GM12878 (cell line): ENCODE data around the gene TMEM88. TPM values are rescaled to one million over a fixed set of nuclear protein-coding genes. Genes with fewer than 3 reads are reported as not detected.

Source experiments
- ATAC-seq: fragments of 200-7000 bp; cut with Tn5 transposase; 3 replicates; pipeline ENCODE4 v1.9.1; 2020; ENCODE audit warnings: mild to moderate bottlenecking, moderate library complexity
- BruUV-seq: library from RNA; stranded (reverse); fragments of 400-500 nt; replicated peaks from 2 replicates; lab custom pipeline; 2021; lab: Mats Ljungman, UMichigan
- CTCF ChIA-PET: fragments of 300-600 bp; sonication (Branson Sonifier 250); formaldehyde crosslinking; extraction: SDS; loops from one replicate; lab custom pipeline; 2021; ENCODE audit warnings: inconsistent platforms; lab: Yijun Ruan, JAX
- POLR2A ChIA-PET: fragments of 350-600 bp; formaldehyde crosslinking; extraction: SDS; loops from one replicate; lab custom pipeline; 2021; ENCODE audit warnings: inconsistent platforms; lab: Charles Lee
- RAD21 ChIA-PET: fragments of 300-600 bp; sonication (Branson Sonifier 250); formaldehyde crosslinking; loops from one replicate; lab custom pipeline; 2023; ENCODE audit warnings: antibody characterized with exemption; ENCODE audit not compliant: unreplicated experiment; lab: Charles Lee
- SMC1A ChIA-PET: fragments of 300-600 bp; sonication (Branson Sonifier 250); formaldehyde crosslinking; loops from one replicate; lab custom pipeline; 2023; ENCODE audit not compliant: unreplicated experiment, uncharacterized antibody; lab: Charles Lee
- DNase-seq: peaks from one replicate; pipeline ENCODE4 v3.0.0-alpha.2; 2011; ENCODE audit warnings: low read depth, low spot score
- FAIRE-seq: peaks from 3 replicates; lab custom pipeline; 2011; peaks lifted over from hg19 to GRCh38; lab: Jason Lieb, UNC
- H2AFZ ChIP-seq: 2 replicates; pipeline ENCODE4 v1.6.0; 2011; ENCODE audit warnings: low read depth, low read length, control low read depth; ENCODE audit not compliant: control insufficient read depth
- H3K27ac ChIP-seq: 2 replicates; pipeline ENCODE4 v1.5.1; 2011; ENCODE audit warnings: control low read depth; ENCODE audit not compliant: control insufficient read depth, insufficient read depth
- H3K27me3 ChIP-seq, 2 experiments: replicated peaks in 1 of 2; 2 replicates each; pipeline versions ENCODE4 v1.6.0 to v1.6.1; 2011; ENCODE audit warnings: low read length in 1 of 2; ENCODE audit not compliant: control insufficient read depth in 2 of 2, insufficient read depth in 2 of 2
- H3K36me3 ChIP-seq, 2 experiments: 2 replicates each; pipeline ENCODE4 v1.5.1; 2011; ENCODE audit warnings: low read length in 1 of 2; ENCODE audit not compliant: control insufficient read depth in 2 of 2, insufficient read depth in 2 of 2
- H3K4me1 ChIP-seq: 2 replicates; pipeline ENCODE4 v1.6.1; 2011; ENCODE audit warnings: mild to moderate bottlenecking, low read length, moderate library complexity, mixed read lengths; ENCODE audit not compliant: control insufficient read depth, insufficient read depth
- H3K4me2 ChIP-seq: 2 replicates; pipeline ENCODE4 v1.6.0; 2011; ENCODE audit warnings: control low read depth; ENCODE audit not compliant: control insufficient read depth, insufficient read depth
- H3K4me3 ChIP-seq: fragments of 200-600 bp; sonication (generic); 2 replicates; pipeline ENCODE4 v1.5.1; 2016
- H3K79me2 ChIP-seq: 2 replicates; pipeline ENCODE4 v1.6.0; 2011; ENCODE audit warnings: low read length; ENCODE audit not compliant: control insufficient read depth, insufficient read depth
- H3K9ac ChIP-seq: 2 replicates; pipeline ENCODE4 v1.8.0; 2011; ENCODE audit warnings: low read length, control low read depth, mixed read lengths; ENCODE audit not compliant: control insufficient read depth, insufficient read depth
- H3K9me3 ChIP-seq: replicated peaks from 3 replicates; pipeline ENCODE4 v1.5.1; 2011; ENCODE audit warnings: mild to moderate bottlenecking, low read length; ENCODE audit not compliant: control insufficient read depth, insufficient read depth
- H4K20me1 ChIP-seq: 2 replicates; pipeline ENCODE4 v1.6.0; 2011; ENCODE audit not compliant: control insufficient read depth, insufficient read depth
- ASH2L ChIP-seq: fragments of 300-600, 200-600 bp; sonication (generic); IDR thresholded peaks from 2 replicates; pipeline ENCODE4 v1.6.1; 2017; ENCODE audit warnings: low read depth, mild to moderate bottlenecking, borderline replicate concordance
- ATF2 ChIP-seq: IDR thresholded peaks from 2 replicates; pipeline ENCODE4 v1.6.1; 2012; ENCODE audit warnings: low read length, inconsistent platforms
- E4F1 ChIP-seq: fragments of 450-650 bp; IDR thresholded peaks from 2 replicates; pipeline ENCODE4 v1.6.1; 2018; ENCODE audit warnings: borderline replicate concordance, mild to moderate bottlenecking; ENCODE audit not compliant: partially characterized antibody
- EP300 ChIP-seq, 2 experiments: fragments of 150-350 bp in 1 of 2; IDR thresholded peaks; 2 replicates each; pipeline ENCODE4 v1.6.1; 2011 to 2012; ENCODE audit warnings: low read depth in 2 of 2, low read length in 2 of 2, borderline replicate concordance in 1 of 2, improper control_type of control experiment in 1 of 2, inconsistent platforms in 1 of 2; ENCODE audit not compliant: control insufficient read depth in 1 of 2
- JUND ChIP-seq: IDR thresholded peaks from 2 replicates; pipeline ENCODE4 v1.6.1; 2012; ENCODE audit warnings: low read depth, mild to moderate bottlenecking, low read length, improper control_type of control experiment, moderate library complexity
- NFXL1 ChIP-seq: fragments of 450-650 bp; IDR thresholded peaks from 2 replicates; pipeline ENCODE4 v1.6.1; 2017; ENCODE audit warnings: antibody characterized with exemption, mild to moderate bottlenecking, borderline replicate concordance
- NKRF ChIP-seq: fragments of 450-650 bp; conservative IDR thresholded peaks from 2 replicates; pipeline ENCODE4 v1.6.1; 2017; ENCODE audit warnings: mild to moderate bottlenecking, moderate library complexity
- POLR2AphosphoS2 ChIP-seq: IDR thresholded peaks from 2 replicates; pipeline ENCODE4 v1.6.1; 2011; ENCODE audit warnings: low read depth, mild to moderate bottlenecking, low read length, improper control_type of control experiment, moderate library complexity
- RB1 ChIP-seq: fragments of 450-650 bp; formaldehyde crosslinking; IDR thresholded peaks from 2 replicates; pipeline ENCODE4 v1.6.1; 2017; ENCODE audit warnings: mild to moderate bottlenecking, borderline replicate concordance
- SREBF1 ChIP-seq: IDR thresholded peaks from 2 replicates; pipeline ENCODE4 v1.6.1; 2012; ENCODE audit warnings: mild to moderate bottlenecking, low read length
- STAT1 ChIP-seq: fragments of 450-650 bp; conservative IDR thresholded peaks from 2 replicates; pipeline ENCODE4 v1.6.1; 2014; ENCODE audit warnings: antibody characterized with exemption, mild to moderate bottlenecking
- YY1 ChIP-seq: IDR thresholded peaks from 2 replicates; pipeline ENCODE4 v1.6.1; 2011; ENCODE audit warnings: low read depth, mild to moderate bottlenecking, low read length
- WGBS: methylation state at CpG from one replicate; pipeline ENCODE4 v1.1.6; 2016; ENCODE audit warnings: low lambda C conversion rate; ENCODE audit not compliant: insufficient replicate concordance, insufficient coverage; ENCODE audit errors: missing lambda C conversion rate; 5-methylcytosine and 5-hydroxymethylcytosine counted together
- in situ Hi-C: fragments of 300-500 bp; cut with MboI; formaldehyde crosslinking; loops from 9 replicates; pipeline ENCODE4 v1.14.3; 2018; ENCODE audit warnings: mixed read lengths
- intact Hi-C: fragments of 100-400 bp; cut with micrococcal nuclease; formaldehyde crosslinking; loops from one replicate; pipeline ENCODE4 v1.14.2; 2022; ENCODE audit not compliant: unreplicated experiment
- polyA plus RNA-seq, 11 experiments: library from polyadenylated mRNA; depleted of rRNA in 4 of 11; unstranded in 6 of 11; stranded (reverse) in 5 of 11; fragments of >200 nt; fragmentation: Nextera tagmentation in 4 of 11; fragmentation: Illumina TruSeq in 1 of 11; extraction: Ambion mirVana in 4 of 11; extraction: Trizol in 1 of 11; gene quantifications; 1 replicate in 1 of 11; 2 replicates in 10 of 11; pipeline versions ENCODE4 v1.2.1 to v1.2.3, GENCODE V29; 2011 to 2016; ENCODE audit warnings: inconsistent platforms in 2 of 11, missing spikeins in 2 of 11, low read depth in 1 of 11
- total RNA-seq, 4 experiments: library from RNA; depleted of rRNA in 3 of 4; stranded (reverse); fragments of >200 nt in 3 of 4; fragmentation: Illumina TruSeq in 1 of 4; extraction: Trizol in 1 of 4; gene quantifications; 2 replicates each; pipeline versions ENCODE4 v1.2.1 to v1.2.3, GENCODE V29; 2013 to 2021

The TMEM88 gene
- total and polyA plus RNA-seq, 10 of the 15 experiments (the other 5 are each of a cell fraction or from before 2014, with no cell fraction given) = 0.21 to 2.2 (median 0.62) TPM; not detected in 5

GRCh38 chr17:7822126-7822525 lies 32.7 kb upstream of the TMEM88 start:
- ATAC-seq (no peak), DNase-seq (no peak), FAIRE-seq (no peak)
- CTCF ChIA-PET = interaction anchor here (1.1 to 4.6 kb wide), 10 partner anchors 12 to 238 kb away, joined by 3 to 39 read pairs (median 5); partner anchors contain the start of gene KDM6B
- in situ Hi-C loops = loop anchor here (5.0 kb wide), 1 partner anchor 165 kb away; no protein-coding TSS in a partner anchor
- SMC1A ChIA-PET = interaction anchor here (0.6 to 2.3 kb wide), 8 partner anchors 11 to 180 kb away, joined by 3 to 8 read pairs (median 5); partner anchors contain the start of genes CYB5D1, KDM6B and NAA38
- RAD21 ChIA-PET = interaction anchor here (1.2 to 1.5 kb wide), 2 partner anchors 15 to 35 kb away, joined by 3 to 4 read pairs; partner anchors contain the start of genes CYB5D1 and NAA38
- intact Hi-C loops = loop anchor here (1.0 to 10.0 kb wide), 3 partner anchors 29 to 168 kb away; no protein-coding TSS in a partner anchor
- Histone ChIP-seq H3K4me1 (no peaks in the 10 kb centered on the region), H3K4me2 (no peak overlapping the region), H3K4me3 (no peak overlapping the region), H3K27me3 (peaks cover 0 to 2% of the 10 kb centered on the region in 2 experiments; a peak in 2 of 4 replicates), H4K20me1 (no peaks in the 10 kb centered on the region), H3K79me2 (no peaks in the 10 kb centered on the region), H3K36me3 (no peaks in the 10 kb centered on the region), H2AFZ (no peak overlapping the region), H3K27ac (no peak overlapping the region), H3K9me3 (no peaks in the 10 kb centered on the region), H3K9ac (no peak overlapping the region)
- 36% methylated on average over 14 of the region's 14 CpGs for WGBS
- no TSS peak for BruUV-seq
- POLR2A ChIA-PET = interaction anchor here (0.6 kb wide), 1 partner anchor 1731 kb away, joined by 3 read pairs; no protein-coding TSS in a partner anchor
- TF ChIP-seq E4F1 (no peak), YY1 (no peak), NFXL1 (no peak), ASH2L (no peak), NKRF (no peak), POLR2AphosphoS2 (no peak), ATF2 (no peak), EP300 (IDR thresholded peaks at IDR 0.05; ENCODE audit: borderline replicate concordance in 1 of 2, control insufficient read depth in 1 of 2, low read depth in 2 of 2, low read length in 2 of 2) (no peak), RB1 (no peak), SREBF1 (no peak), JUND (no peak), STAT1 (no peak)
